Panc1 (cell line): Measurements from ENCODE around the gene PLPP1. TPM values are rescaled to one million over a fixed set of nuclear protein-coding genes. Genes with fewer than 3 reads are reported as not detected.

ENCODE experiments used
- ATAC-seq: fragments of 200-7000 bp; cut with Tn5 transposase; 2 replicates; pipeline ENCODE4 v1.9.1; 2020; ENCODE audit warnings: mild to moderate bottlenecking, moderate library complexity
- BruUV-seq: library from RNA; stranded (reverse); fragments of 400-500 nt; replicated peaks from 2 replicates; lab custom pipeline; 2021; lab: Mats Ljungman, UMichigan
- CTCF ChIA-PET: fragments of 300-600 bp; sonication (Branson Sonifier 250); formaldehyde crosslinking; loops from one replicate; lab custom pipeline; 2022; ENCODE audit warnings: antibody characterized with exemption; lab: Charles Lee
- POLR2A ChIA-PET: fragments of 300-600 bp; sonication (Branson Sonifier 250); formaldehyde crosslinking; loops from one replicate; lab custom pipeline; 2022; ENCODE audit warnings: antibody characterized with exemption; lab: Charles Lee
- DNase-seq: peaks from one replicate; pipeline ENCODE4 v3.0.0-alpha.2; 2010; ENCODE audit warnings: low read depth, low spot score
- H3K27ac ChIP-seq: 2 replicates; pipeline ENCODE4 v1.5.1; 2011; ENCODE audit warnings: mild to moderate bottlenecking, low read length, inconsistent platforms
- H3K27me3 ChIP-seq: fragments of 200-500 bp; sonication (Bioruptor generic); 2 replicates; pipeline ENCODE4 v1.6.0; 2014; ENCODE audit warnings: low read length, inconsistent platforms; ENCODE audit not compliant: control insufficient read depth, insufficient read depth
- H3K36me3 ChIP-seq: fragments of 200-500 bp; sonication (Bioruptor generic); 2 replicates; pipeline ENCODE4 v1.5.1; 2014; ENCODE audit warnings: inconsistent platforms, mild to moderate bottlenecking, low read length, moderate library complexity; ENCODE audit not compliant: control insufficient read depth, insufficient read depth
- H3K4me1 ChIP-seq: 2 replicates; pipeline ENCODE4 v1.5.1; 2011; ENCODE audit warnings: inconsistent platforms, mild to moderate bottlenecking, low read length, moderate library complexity; ENCODE audit not compliant: control insufficient read depth, insufficient read depth
- H3K4me3 ChIP-seq, 2 experiments: 2 replicates each; pipeline ENCODE4 v1.5.1; 2011 to 2012; ENCODE audit warnings: low read depth in 2 of 2, low read length in 2 of 2, mild to moderate bottlenecking in 2 of 2, inconsistent platforms in 1 of 2, moderate library complexity in 1 of 2
- H3K9me3 ChIP-seq: fragments of 200-500 bp; sonication (Bioruptor generic); 2 replicates; pipeline ENCODE4 v1.5.1; 2014; ENCODE audit warnings: low read depth, mild to moderate bottlenecking, inconsistent platforms, low read length, moderate library complexity; ENCODE audit not compliant: control insufficient read depth, insufficient read depth
- POLR2AphosphoS5 ChIP-seq: IDR thresholded peaks from 2 replicates; pipeline ENCODE4 v1.6.1; 2012; ENCODE audit warnings: mild to moderate bottlenecking, low read depth, low read length, moderate library complexity
- SIN3A ChIP-seq: IDR thresholded peaks from 2 replicates; pipeline ENCODE4 v1.6.1; 2012; ENCODE audit warnings: low read depth, mild to moderate bottlenecking, low read length, moderate library complexity, borderline replicate concordance; ENCODE audit not compliant: insufficient read depth
- TCF7L2 ChIP-seq: IDR thresholded peaks from 2 replicates; pipeline ENCODE4 v1.6.1; 2011; ENCODE audit warnings: mild to moderate bottlenecking, low read depth, low read length, inconsistent platforms
- in situ Hi-C: cut with HindIII; loops from 2 replicates; pipeline ENCODE4 v1.10.0; 2016; ENCODE audit warnings: low sequenced_read_pairs, low pct_unique_long_range_greater_than_20kb
- intact Hi-C: fragments of 100-400 bp; cut with micrococcal nuclease; formaldehyde crosslinking; loops from one replicate; pipeline ENCODE4 v1.10.0; 2022; ENCODE audit not compliant: unreplicated experiment
- total RNA-seq: library from RNA; stranded (reverse); gene quantifications from one replicate; pipeline ENCODE4 v1.2.1, GENCODE V29; 2021; ENCODE audit not compliant: unreplicated experiment
- TF ChIP-seq, protein P1 (sequence below): fragments of 450-650 bp; IDR thresholded peaks from 2 replicates; pipeline ENCODE4 v1.5.1; 2017; ENCODE audit warnings: mild to moderate bottlenecking
- TF ChIP-seq, protein P2 (sequence below), 2 experiments: IDR thresholded peaks; 2 replicates each; pipeline ENCODE4 v1.6.1; 2011 to 2012; ENCODE audit warnings: low read depth in 2 of 2, control low read depth in 1 of 2, low read length in 1 of 2, mild to moderate bottlenecking in 1 of 2, moderate library complexity in 1 of 2; ENCODE audit not compliant: insufficient read depth in 1 of 2

Gene PLPP1
- total RNA-seq, 1 experiment from 2014 or later = 35.7 TPM

- Histone ChIP-seq H3K4me1 (no peaks in the 10 kb centered on the region), H3K27ac (no peak overlapping the region), H3K27me3 (no peaks in the 10 kb centered on the region), H3K9me3 (no peaks in the 10 kb centered on the region), H3K4me3 (no peak overlapping the region), H3K36me3 (no peaks in the 10 kb centered on the region)
- no peak for ATAC-seq
- DNase-seq = no peak
- POLR2A ChIA-PET = no interaction called here
- CTCF ChIA-PET = no interaction called here
- BruUV-seq = no TSS peak
- in situ Hi-C loops = no loop called here
- intact Hi-C loops = no loop called here
- TF ChIP-seq, protein P1, sequence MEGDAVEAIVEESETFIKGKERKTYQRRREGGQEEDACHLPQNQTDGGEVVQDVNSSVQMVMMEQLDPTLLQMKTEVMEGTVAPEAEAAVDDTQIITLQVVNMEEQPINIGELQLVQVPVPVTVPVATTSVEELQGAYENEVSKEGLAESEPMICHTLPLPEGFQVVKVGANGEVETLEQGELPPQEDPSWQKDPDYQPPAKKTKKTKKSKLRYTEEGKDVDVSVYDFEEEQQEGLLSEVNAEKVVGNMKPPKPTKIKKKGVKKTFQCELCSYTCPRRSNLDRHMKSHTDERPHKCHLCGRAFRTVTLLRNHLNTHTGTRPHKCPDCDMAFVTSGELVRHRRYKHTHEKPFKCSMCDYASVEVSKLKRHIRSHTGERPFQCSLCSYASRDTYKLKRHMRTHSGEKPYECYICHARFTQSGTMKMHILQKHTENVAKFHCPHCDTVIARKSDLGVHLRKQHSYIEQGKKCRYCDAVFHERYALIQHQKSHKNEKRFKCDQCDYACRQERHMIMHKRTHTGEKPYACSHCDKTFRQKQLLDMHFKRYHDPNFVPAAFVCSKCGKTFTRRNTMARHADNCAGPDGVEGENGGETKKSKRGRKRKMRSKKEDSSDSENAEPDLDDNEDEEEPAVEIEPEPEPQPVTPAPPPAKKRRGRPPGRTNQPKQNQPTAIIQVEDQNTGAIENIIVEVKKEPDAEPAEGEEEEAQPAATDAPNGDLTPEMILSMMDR = no peak
- TF ChIP-seq TCF7L2 (no peak), SIN3A (no peak), POLR2AphosphoS5 (no peak)
- TF ChIP-seq, protein P2, sequence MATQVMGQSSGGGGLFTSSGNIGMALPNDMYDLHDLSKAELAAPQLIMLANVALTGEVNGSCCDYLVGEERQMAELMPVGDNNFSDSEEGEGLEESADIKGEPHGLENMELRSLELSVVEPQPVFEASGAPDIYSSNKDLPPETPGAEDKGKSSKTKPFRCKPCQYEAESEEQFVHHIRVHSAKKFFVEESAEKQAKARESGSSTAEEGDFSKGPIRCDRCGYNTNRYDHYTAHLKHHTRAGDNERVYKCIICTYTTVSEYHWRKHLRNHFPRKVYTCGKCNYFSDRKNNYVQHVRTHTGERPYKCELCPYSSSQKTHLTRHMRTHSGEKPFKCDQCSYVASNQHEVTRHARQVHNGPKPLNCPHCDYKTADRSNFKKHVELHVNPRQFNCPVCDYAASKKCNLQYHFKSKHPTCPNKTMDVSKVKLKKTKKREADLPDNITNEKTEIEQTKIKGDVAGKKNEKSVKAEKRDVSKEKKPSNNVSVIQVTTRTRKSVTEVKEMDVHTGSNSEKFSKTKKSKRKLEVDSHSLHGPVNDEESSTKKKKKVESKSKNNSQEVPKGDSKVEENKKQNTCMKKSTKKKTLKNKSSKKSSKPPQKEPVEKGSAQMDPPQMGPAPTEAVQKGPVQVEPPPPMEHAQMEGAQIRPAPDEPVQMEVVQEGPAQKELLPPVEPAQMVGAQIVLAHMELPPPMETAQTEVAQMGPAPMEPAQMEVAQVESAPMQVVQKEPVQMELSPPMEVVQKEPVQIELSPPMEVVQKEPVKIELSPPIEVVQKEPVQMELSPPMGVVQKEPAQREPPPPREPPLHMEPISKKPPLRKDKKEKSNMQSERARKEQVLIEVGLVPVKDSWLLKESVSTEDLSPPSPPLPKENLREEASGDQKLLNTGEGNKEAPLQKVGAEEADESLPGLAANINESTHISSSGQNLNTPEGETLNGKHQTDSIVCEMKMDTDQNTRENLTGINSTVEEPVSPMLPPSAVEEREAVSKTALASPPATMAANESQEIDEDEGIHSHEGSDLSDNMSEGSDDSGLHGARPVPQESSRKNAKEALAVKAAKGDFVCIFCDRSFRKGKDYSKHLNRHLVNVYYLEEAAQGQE (IDR thresholded peaks at IDR 0.05; ENCODE audit: insufficient read depth in 1 of 2, low read depth in 2 of 2, low read length in 1 of 2) = no peak
Measured at GRCh38 chr5:55570026-55570425, 35.3 kb upstream of the PLPP1 start.

DNA sequence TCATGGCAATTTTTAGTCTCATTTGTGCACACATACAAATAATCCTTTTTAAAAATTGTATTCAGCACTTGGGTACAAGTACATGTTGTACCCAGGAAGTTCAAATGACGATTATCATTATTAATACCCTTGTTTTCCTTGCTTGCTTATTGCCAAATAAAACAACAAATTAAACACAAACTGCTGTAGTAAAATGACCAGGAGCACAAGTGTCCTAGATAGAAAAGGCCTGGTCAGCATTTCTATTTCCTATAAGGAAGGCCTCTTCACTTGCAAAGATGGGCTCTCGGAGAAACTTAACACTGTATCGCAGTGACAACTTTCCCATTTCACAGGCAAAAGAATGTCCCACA, 34.7 kb upstream of the PLPP1 start:
- no TSS peak for BruUV-seq
- in situ Hi-C loops (no loop called here), intact Hi-C loops (no loop called here)
- POLR2A ChIA-PET = no interaction called here
- no peak for ATAC-seq
- H3K27me3 ChIP-seq = no peaks in the 10 kb centered on the region
- no peak for DNase-seq
- no peaks in the 10 kb centered on the region for H3K36me3 ChIP-seq
- H3K4me1 ChIP-seq = no peaks in the 10 kb centered on the region
- TF ChIP-seq, protein P2 (IDR thresholded peaks at IDR 0.05; ENCODE audit: insufficient read depth in 1 of 2, low read depth in 2 of 2, low read length in 1 of 2) = no peak
- TF ChIP-seq, protein P1 = no peak
- no peak for TF ChIP-seq TCF7L2
- no peak for TF ChIP-seq POLR2AphosphoS5
- TF ChIP-seq SIN3A = no peak
- CTCF ChIA-PET = no interaction called here
- no peak overlapping the region for H3K4me3 ChIP-seq
- H3K27ac ChIP-seq = no peak overlapping the region
- H3K9me3 ChIP-seq = no peaks in the 10 kb centered on the region
